ENCODE measurements around the gene DVL3.

Gene DVL3

DNA sequence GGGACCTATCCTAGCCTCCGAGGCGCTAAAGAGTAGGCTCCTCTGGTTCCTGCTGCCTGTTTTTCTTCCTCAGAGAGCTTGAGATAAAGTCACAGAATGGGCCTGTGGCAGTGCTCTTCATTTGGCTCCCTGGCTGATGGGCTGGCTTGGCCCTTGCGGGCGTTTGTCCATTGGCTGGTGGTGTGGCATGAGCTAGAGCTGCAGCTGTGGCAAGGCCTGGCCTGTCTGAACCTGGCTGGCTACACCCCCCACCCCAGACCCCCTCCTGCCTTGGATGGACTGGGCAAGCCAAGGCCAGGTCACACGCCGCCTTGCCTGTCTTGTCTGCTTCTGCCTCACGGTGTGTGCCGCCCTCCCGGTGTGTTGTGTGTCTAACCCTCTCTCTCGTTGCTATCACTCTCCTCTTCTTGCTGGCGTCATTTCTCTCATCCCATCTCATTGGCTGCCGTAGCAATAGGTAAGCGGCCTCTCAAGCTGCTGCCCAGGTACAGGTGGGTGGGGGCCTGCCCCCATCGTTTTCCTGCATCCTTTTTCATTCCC lies 22.7 kb downstream of the DVL3 start:
- DNase-seq, result no peak

DNA sequence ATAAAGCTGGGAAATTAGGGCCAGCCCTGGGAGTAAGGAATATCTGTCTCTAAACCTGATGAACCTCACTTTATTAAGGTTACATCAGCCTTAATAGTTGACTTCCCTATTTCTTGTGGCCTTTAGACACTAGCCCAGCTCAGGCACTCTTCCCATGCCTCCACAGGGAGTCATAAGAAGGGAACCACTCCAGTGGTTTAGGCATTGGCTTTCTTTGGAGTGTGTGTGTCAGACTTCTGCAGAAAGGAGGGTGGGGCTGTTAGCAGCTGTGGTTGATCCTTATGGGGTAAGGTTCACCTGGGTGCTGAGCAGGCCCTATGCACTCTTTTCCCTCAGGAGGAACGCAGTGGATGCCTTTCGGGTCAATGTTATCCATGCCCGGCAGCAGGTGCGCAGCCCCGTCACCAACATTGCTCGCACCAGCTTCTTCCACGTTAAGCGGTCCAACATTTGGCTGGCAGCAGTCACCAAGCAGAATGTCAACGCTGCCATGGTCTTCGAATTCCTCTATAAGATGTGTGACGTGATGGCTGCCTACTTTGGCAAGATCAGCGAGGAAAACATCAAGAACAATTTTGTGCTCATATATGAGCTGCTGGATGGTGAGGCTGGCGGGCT lies 23.5 kb downstream of the DVL3 start:
- no peak for DNase-seq

DNA sequence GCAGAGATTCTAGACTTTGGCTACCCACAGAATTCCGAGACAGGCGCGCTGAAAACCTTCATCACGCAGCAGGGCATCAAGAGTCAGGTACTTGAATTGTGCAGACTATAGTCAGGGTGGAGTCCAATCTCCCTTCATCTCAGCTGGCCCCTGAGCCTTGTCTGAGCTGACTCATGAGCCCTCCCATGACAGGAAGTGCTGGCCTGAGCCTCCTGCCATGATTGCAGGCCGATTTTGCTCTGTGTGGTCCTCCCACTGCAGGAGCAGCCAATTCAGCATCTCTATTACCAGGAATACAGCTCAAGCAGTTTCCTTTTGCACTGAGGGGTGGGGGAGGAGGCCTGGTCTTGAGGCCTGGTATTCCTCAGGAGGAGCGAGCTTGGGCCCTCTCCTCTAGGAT lies 25.0 kb downstream of the DVL3 start:
- DNase-seq, result no peak

DNA sequence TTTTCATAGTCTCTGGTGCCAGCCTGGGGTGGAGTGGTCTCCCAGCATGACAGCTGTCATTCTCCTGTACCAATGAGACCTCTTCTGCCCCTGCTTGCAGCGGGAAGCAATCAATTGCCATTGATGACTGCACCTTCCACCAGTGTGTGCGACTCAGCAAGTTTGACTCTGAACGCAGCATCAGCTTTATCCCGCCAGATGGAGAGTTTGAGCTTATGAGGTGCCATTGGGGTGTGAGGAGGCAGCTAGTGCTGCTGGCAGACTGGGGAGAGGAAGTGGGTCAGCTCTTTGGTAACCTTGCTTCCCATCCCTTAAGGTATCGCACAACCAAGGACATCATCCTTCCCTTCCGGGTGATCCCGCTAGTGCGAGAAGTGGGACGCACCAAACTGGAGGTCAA lies 26.4 kb downstream of the DVL3 start:
- DNase-seq, result no peak

DNA sequence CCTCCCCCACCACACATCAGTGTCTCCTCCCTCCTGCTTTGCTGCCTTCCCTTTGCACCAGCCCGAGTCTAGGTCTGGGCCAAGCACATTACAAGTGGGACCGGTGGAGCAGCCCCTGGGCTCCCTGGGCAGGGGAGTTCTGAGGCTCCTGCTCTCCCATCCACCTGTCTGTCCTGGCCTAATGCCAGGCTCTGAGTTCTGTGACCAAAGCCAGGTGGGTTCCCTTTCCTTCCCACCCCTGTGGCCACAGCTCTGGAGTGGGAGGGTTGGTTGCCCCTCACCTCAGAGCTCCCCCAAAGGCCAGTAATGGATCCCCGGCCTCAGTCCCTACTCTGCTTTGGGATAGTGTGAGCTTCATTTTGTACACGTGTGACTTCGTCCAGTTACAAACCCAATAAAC lies 28.5 kb downstream of the DVL3 start:
- no peak for DNase-seq

DNA sequence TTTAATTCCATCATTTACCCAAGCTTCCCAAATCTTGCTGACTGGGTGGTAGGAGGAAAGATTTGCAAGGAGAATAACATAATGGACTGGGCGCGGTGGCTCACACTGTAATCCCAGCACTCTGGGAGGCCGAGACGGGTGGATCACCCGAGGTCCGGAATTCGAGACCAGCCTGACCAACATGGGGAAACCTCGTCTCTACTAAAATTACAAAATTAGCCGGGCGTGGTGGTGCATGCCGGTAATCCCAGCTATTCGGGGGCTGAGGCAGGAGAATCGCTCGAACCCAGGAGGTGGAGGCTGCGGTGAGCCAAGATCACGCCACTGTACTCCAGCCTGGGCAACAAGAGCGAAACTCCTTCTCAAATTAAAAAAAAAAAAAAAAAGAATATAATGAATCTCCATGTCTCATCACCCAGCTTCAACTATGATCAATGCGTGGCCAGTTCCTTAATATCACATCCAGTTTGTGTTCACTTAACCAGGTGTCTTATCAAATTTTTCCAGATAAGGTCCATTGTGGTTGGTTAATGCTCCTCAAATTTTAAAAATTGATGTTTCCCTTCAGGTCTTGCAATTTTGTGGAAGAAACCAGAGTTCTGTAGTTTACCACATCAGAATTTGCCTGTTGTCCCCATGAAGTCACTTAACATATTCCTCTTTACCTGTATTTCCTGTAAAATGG lies 29.5 kb downstream of the DVL3 start:
- DNase-seq, result no peak

DNA sequence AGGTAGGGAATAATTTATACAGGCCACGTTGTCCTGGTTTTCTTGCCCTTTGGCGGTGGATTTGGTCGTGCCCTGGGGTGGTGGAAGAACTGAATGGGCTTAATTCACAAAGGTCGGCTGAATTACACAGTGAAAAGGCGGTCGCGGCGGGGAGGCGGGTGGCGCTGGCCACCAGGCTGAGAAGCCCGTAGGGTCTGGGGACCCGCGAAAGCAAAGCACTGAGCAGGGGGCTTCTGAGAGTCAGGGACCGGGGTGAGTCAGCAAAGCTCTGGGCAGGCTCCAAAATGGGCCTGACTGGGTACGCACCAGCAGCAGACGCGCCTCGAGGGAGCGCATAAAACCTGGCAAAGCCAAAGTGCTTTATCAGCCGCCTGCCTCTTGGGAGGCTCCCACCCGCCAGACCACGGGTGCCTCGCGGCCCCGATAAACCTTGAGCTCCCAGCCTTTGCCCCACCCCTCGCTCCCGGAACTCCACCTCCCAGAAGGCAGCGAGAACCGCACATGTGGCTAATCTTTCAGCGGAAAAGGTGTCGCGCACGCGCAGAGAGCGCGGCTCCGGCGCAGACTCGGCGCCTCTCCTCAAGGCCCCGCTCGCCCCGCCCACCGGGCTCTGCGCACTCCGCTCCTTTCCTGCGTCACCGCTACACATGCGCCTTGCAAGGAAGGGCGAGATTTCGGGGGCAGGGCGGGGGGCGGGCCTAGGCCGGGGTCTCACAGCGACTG lies 30.4 kb downstream of the DVL3 start:
- DNase-seq, result peak; percentile 99

DNA sequence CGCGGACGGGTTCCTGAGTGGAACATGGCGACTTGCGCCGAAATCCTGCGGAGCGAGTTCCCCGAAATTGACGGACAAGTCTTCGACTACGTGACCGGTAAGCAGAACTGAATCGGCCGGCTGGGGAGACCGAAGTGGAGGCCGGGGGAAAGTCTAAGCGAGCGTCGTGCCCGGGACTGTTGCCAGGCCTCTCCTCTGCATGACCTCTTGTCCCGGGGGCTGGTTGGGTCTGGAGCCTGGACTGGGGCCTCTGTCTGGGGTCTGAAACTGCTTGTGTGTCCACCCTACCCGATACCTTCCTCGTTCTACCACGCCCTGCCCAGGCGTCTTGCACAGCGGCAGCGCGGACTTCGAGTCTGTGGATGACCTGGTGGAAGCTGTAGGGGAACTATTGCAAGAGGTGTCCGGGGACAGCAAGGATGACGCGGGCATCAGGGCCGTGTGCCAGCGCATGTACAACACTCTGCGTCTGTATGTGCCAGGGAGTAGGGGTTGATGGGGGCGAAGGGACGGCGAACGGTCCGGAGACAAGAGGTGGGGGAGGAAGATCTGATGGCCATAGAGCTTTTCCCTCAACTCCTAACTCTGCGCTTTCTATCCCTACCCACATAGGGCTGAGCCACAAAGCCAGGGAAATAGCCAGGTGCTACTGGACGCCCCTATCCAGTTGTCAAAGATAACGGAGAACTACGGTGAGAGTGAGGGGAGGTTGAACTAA lies 31.2 kb downstream of the DVL3 start, which contains the start of gene ABCF3:
TSS of gene ABCF3 (plus strand) at position 16 of the 718 bp plus-strand sequence. CDS start at position 25, 9 bp downstream.
- DNase-seq, result no peak

DNA sequence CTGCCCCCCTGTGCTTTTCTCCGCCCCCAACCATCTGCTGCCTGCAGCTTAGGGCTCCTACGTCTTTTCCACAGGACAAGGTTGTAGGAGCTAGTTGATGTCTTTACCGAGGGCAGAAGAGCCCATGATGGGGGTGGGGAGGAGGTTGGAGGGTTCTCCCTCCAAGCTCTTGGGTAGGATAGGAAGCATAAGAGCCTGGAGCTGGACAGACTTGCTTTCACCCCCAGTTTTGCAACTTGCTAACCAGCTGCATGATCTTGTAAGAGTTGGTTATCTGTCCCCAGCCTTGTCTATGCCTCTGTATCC lies 31.7 kb downstream of the DVL3 start:
- no peak for DNase-seq

DNA sequence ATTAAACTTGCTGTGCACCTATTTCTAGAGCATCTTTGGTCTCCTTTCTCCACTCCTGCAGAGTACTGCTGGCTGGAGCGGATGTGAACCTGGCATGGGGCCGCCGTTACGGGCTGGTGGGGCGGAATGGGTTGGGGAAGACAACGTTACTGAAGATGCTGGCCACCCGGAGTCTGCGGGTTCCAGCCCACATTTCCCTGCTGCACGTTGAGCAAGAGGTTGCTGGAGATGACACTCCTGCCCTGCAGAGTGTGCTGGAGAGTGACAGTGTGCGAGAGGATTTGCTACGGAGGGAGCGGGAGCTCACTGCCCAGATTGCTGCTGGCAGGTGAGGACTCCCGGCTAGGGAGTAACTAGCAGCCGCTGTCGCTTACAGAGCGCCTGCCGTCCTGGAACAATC lies 32.9 kb downstream of the DVL3 start:
- DNase-seq, result no peak

DNA sequence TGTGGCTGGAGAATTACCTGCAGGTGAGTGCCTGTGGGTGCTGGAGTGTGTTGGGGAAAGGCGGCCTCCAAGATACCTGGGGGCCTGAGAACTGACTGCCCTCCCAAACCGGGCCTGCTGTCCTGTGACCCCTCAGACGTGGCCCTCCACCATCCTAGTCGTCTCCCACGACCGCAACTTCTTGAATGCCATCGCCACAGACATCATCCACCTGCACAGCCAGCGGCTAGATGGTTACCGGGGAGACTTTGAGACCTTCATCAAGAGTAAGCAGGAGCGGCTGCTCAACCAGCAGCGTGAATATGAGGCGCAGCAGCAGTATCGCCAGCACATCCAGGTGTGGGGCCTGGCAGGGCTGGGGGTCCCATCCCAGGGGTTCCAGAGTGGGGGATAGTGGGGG lies 34.2 kb downstream of the DVL3 start:
- DNase-seq, result no peak

DNA sequence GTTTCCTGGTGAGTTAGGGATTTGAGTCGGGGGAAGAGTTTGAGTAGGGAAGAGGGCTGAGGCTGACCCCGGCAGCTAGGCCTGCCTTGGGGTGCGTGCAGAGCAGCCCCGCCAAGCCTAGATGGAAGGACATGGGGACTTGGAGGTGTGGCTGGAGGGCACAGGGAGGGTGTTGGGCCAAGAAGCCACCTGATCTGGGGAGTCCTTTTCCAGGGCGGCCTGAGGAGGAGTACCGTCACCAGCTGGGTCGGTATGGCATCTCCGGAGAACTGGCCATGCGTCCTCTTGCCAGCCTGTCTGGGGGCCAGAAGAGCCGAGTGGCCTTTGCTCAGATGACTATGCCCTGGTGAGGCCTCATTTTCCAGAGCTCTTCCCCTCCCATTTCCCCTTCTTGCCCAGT lies 37.7 kb downstream of the DVL3 start:
- no peak for DNase-seq

DNA sequence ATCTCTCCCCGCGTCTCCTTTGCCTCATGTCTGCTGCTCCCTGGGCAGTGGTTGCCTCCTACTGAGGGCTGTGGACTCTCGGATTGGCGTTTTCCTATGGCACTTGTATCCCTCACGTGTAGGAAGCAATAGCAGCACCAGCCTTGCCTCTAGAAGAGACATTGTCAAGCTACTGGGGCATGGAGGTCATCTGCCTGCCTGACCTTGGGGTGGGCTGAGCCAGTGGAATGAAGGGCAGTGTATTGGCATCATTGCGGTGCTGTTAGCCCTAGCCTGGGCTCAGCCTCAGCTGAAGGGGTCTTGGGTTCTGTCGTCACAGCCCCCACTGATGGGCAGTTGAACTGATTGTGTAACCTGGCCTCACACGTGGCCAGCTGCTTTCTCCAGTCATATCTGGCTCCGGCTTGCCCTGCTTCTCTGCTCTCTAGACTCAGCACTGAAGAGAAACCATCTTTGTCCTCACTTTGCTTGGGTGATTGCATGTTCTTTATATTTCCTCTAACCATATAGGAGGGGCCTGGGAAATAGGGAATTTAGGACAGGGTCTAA lies 38.9 kb downstream of the DVL3 start:
- DNase-seq, result no peak

DNA sequence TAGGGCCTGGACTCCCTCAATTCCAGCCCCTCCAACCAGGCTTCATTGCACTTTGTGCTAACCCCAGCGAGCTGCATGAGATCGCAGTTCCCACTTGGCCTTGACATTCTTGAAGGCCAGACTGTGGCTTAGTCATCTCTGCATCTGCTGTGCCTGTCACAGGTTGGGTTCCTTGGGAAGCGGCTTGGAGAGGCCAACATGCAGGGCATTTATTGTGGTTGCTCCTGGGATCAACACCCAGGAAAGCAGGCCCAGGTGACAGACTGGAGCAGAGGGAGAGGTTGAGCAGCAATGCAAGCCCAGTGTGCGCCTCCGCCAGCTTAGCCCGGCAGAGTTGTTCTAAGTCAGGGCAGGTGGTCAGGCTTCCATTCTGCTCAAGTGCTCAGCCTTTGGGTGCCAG lies 41.4 kb downstream of the DVL3 start:
- DNase-seq, result no peak

DNA sequence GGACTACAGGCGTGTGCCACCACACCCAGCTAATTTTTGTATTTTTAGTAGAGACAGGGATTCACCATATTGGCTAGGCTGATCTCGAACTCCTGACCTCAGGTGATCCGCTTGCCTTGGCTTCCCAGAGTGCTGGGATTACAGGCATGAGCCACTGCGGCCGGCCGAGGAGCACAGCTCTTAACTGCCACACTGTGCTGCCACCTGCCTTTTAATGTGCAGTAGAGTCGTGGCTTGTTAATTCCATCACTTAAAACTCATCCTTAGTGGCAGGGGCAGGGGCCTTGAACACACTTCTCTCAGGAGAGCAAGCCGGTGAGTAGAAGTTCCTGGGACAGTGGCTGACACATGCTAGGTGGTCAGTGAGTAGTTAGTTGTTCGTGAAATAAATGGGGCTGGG lies 43.3 kb downstream of the DVL3 start:
- no peak for DNase-seq

DNA sequence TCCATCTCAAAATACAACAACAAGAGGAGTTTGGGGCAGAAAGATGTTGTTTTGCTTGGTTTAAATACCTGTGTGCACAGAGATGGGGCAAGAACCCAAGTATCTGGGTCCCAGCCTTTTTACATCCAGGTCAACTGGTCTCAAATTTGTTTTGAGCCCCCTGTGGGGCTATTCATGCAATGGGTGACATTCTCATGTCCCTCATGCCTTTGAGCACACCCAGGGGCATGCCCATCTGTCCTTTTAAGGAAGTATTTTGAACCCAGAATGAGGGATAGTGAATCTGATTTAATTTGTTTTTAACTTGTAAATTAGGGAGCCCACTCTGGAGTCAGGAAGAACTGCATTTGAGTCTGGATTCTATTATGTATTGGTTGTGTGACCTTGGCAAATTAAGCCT lies 45.6 kb downstream of the DVL3 start:
- no peak for DNase-seq

DNA sequence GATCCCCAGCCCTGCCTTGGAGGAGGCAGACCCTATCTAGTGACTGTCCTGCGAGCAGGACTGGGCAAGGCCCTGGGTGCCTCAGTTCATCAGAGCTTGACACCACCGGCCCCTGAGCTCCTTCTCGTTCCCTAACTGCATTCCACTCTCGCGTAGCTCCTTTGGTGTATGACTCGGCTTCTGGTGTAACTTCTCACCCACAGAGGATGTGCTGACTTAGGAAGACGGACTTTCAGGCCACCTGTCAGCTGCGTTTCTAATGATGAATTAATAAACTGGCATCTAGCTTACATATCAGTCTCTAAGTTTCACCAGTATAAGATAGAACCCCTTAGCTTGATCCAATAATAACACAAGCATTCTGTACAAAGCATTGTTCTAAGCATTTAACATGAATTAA lies 48.3 kb downstream of the DVL3 start:
- no peak for DNase-seq

DNA sequence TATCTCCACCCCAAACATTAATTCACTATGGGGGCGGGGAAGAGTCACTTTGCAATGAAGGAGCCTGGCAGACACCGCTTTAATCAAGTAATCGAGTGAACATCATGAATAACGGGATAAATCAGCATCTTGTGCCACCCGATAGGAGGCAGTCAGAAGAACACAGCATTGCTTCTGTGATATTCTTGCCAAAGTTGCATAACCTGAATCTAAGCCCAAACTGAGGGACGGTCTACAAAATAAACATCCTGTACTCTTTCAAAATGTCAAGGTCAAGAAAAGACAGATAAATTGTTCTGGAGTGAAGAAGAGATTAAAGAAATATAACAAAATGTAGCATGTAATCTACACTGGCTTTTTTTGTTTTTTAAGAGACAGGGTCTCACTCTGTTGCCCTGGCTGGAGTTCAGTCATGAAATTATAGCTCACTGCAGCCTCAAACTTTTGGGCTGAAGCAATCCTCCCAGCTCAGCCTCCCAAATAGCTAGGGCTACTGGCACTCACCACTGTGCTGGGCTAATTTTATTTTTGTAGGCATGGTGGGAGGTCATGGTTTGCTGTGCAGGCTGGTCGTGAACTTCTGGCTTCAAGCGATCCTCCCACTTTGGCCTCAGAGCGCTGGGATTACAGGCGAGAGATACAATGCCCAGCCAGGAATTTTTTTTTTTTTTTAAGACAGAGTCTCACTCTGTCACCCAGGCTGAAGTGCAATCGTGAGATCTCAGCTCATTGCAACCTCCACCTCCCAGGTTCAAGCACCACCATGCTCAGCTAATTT lies 54.2 kb downstream of the DVL3 start:
- no peak for DNase-seq

DNA sequence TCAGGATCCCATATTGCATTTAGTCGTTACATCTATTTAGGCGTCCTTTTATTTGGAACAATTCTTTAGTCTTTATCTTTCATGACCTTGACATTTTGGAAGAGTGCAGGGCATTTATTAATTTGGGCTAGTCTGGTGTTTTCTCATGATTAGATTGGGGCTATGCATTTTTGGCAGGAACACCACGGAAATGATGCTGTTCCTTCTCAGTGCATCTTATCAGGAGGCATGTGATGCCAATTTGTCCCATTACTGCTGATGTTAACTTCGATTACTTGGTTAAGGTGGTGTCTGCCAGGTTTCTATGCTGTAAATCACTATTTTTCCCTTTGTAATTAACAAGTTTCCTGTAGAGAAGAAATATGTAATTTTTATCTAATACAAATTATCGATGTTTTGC lies 56.1 kb downstream of the DVL3 start:
- DNase-seq, result no peak

DNA sequence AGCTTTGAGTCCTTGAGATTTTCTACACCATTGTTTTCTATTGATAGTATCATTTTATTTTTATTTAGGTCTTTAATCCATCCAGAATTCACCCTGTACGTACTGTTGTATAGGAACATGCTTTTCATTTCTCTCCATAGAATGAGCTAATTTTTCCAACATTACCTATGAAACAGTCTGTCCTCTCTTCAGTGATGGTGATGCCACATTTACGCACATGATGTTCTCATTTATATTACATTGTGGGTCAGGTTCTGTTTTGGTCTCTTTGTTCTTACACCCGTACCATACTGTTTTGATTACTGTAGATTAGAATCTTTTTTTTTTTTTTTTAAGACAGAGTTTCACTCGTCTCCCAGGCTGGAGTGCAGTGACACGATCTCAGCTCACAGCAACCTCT lies 56.5 kb downstream of the DVL3 start:
- DNase-seq, result no peak

DNA sequence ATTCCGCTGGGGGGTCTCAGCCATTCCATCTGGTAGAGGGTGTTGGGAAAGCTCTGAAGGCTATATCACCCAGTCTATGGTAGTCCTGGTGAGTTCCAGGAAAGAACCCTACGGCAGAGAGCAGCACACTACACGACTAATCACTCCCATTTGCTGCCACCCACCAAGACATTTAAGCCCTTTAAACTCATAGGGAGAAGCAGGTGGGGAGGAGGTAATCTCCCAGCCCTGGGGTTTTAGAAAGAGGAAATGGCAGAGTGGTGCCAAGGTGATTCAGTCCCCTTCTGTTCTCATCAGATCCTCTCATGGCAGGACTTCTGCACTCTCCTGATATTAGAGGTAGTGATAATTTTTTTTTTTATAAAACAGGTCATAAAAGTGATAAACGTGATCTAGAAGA lies 63.6 kb downstream of the DVL3 start:
- no peak for DNase-seq

DNA sequence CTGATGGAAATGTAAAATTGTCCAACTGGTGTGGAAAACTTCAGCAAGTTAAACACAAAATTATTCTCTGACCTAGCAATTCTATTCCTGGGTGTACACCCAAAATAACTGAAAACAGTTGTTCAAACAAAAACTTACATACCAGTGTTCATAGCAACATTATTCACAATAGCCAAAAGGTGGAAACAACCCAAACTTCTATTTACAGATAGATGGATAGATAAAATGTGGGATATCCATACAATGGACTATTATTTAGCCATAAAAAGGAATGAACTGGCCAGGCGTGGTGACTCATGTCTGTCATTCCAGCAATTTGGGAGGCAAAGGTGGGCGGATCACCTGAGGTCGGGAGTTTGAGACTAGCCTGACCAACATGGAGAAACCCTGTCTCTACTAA lies 67.3 kb downstream of the DVL3 start:
- no peak for DNase-seq
